ENCODE measurements around the gene RNF220.

- TF ChIP-seq CREB5 (CRISPR knock-in tag; IDR thresholded peaks at IDR 0.05; ENCODE audit: low read depth) (no peak), ISL1 (CRISPR knock-in tag; IDR thresholded peaks at IDR 0.05) (no peak), PATZ1 (CRISPR knock-in tag; IDR thresholded peaks at IDR 0.05; ENCODE audit: borderline replicate concordance) (no peak), GLIS3 (CRISPR knock-in tag; IDR thresholded peaks at IDR 0.05) (no peak), OSR1 (CRISPR knock-in tag; IDR thresholded peaks at IDR 0.05) (no peak), RARB (CRISPR knock-in tag; IDR thresholded peaks at IDR 0.05) (no peak), ZNF70 (CRISPR knock-in tag; IDR thresholded peaks at IDR 0.05) (no peak), ZFP30 (CRISPR knock-in tag; IDR thresholded peaks at IDR 0.05) (no peak)
These were observed 224.1 kb downstream of the RNF220 start for GRCh38 chr1:44628962-44629756.

Measured in SK-N-SH treated with all-trans-retinoic acid at 6 μM for 48 hours (cell line).